HG02870 (cell line): ENCODE data around the gene ITIH6.
"Not testable (repeated sequence)": the region's sequence is repeated elsewhere in the genome, so short reads cannot be mapped to it uniquely, and the experiment has no call there.

Source experiments
- ATAC-seq: cut with Tn5 transposase; IDR thresholded peaks from one replicate; pipeline ENCODE4 v1.9.1; 2021; ENCODE audit warnings: mild to moderate bottlenecking, moderate library complexity; ENCODE audit not compliant: unreplicated experiment

The ITIH6 gene, protein sequence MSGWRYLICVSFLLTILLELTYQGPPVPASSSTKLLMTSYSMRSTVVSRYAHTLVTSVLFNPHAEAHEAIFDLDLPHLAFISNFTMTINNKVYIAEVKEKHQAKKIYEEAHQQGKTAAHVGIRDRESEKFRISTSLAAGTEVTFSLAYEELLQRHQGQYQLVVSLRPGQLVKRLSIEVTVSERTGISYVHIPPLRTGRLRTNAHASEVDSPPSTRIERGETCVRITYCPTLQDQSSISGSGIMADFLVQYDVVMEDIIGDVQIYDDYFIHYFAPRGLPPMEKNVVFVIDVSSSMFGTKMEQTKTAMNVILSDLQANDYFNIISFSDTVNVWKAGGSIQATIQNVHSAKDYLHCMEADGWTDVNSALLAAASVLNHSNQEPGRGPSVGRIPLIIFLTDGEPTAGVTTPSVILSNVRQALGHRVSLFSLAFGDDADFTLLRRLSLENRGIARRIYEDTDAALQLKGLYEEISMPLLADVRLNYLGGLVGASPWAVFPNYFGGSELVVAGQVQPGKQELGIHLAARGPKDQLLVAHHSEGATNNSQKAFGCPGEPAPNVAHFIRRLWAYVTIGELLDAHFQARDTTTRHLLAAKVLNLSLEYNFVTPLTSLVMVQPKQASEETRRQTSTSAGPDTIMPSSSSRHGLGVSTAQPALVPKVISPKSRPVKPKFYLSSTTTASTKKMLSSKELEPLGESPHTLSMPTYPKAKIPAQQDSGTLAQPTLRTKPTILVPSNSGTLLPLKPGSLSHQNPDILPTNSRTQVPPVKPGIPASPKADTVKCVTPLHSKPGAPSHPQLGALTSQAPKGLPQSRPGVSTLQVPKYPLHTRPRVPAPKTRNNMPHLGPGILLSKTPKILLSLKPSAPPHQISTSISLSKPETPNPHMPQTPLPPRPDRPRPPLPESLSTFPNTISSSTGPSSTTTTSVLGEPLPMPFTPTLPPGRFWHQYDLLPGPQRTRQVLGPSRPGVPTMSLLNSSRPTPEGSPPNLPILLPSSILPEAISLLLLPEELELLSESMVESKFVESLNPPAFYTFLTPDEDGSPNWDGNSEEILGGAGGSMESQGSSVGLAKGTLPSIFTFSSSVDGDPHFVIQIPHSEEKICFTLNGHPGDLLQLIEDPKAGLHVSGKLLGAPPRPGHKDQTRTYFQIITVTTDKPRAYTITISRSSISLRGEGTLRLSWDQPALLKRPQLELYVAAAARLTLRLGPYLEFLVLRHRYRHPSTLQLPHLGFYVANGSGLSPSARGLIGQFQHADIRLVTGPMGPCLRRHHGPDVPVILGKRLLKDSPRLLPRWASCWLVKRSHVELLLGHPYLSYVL

DNA sequence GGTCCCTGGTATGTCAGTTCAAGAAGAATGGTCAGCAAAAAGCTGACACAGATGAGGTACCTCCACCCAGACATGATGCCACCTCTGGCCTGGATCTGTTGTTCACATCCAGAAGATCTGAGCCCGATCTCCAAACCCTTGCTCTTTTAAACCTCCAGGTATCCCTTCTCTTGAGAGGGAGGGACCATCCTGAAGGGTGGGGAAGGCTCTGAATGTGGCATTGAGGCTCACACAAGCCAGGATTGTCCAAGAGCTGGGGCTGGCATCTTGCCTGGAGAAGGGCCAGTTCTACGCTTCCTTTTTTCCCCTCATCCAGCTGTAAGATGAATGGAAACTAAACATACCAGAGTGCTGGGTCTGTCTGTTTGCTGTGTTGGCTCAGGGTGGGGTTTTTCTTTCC lies at the start of gene ITIH6:
TSS of gene ITIH6 (minus strand) at position 119 of the 400 bp plus-strand sequence. CDS start at position 74, 45 bp downstream.
- no peak for ATAC-seq

DNA sequence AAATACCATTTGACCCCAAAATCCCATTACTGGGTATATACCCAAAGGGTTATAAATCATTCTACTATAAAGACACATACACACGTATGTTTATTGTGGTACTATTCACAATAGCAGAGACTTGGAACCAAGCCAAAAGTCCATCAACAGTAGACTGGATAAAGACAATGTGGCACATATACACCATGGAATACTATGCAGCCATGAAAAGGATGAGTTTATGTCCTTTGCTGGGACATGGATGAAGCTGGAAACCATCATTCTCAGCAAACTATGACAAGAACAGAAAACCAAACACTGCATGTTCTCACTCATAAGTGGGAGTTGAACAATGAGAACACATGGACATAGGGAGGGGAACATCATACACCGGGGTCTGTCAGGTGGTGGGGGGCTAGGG lies 49.6 kb upstream of the ITIH6 start:
- ATAC-seq, result not testable (repeated sequence)

DNA sequence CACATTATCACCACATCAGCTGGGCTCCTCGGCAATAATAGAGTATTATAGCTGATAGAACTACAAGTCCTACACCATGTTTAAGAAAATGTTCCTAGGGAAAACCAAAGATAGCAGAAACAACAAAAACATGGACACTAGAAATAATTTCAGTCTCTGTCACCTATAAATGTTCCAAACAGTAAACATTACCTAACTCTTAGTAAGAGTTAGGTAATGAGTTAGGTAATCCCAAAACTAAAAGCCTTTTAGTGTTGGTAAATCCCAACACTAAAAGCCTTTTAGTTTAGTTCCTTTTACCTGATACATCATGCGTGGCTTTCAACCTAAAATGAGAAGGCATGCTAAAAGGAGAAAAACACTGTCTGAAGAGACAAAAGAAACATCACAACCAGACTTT lies 45.0 kb upstream of the ITIH6 start:
- no peak for ATAC-seq

DNA sequence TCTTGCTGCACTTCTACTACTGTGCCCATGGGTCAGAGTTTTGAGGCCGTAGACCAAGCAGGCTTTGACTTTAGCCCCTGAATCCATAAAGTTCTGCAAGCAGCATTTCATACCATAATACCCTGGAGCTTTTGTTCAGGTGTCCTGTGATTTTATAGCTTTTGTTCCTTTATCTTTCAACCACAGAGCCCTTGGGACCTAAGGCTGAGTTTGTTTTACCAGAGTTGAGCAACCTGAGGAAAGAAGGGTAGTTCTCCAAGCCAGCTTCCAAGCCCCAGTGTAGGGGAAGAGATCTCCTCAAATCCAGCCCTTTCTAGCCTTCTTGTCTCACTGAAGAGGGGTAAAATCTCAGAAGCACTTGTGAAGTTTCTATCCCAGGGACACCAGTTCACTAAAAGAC lies 44.6 kb upstream of the ITIH6 start:
- ATAC-seq, result no peak

DNA sequence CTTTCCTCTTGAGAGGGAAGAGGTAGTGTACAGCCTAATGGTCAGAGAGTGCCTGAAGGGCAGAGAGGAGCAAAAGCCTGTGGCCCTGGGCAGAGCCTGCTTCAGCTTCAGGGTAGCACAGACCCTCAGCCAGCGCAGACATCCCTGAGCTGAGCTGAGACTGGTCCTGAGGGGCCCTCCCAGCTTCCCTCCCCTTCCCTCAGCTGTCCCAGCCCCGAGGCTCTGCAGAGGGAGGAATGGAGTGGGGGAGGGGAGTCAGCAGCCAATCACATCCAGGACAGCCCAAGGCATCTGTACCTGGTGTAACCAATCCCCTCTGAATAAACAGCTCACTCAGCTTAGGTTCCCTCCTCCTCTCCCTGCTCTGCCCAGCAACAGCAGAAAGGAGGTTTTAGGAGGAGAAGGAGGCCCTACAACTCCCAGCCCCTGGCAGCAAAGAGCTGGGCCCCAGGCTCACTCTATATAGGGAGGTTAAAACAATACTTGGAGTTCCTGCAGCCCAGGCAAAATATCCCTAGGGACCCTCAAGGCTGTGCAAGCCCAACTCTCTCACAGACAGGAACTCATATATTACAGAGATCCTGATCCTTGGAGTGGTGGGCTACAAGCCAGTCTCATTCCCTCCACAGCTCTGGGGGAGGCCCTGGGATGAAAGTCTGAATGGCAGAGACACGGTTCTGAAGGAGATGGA lies 43.3 kb upstream of the ITIH6 start:
- not testable (repeated sequence) for ATAC-seq

DNA sequence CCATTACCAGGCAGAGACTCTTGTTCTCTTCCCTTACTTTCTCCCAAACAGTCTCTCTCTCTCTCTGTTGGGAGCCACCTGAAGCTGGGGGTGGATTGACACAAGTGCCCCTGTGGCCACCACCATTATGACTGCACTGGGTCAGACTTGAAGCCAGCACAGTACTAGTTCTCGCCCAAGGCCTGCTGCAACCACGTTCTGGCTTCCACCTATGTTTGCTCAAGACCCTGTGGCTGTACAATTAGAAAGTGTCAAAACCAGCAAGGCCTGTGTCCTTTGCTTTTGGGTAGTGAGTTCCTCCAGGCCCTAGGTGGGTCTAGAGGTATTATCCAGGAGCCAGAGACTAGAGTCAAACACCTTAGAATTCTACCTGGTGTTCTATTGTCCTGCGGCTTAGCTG lies 40.5 kb upstream of the ITIH6 start:
- ATAC-seq, result no peak

DNA sequence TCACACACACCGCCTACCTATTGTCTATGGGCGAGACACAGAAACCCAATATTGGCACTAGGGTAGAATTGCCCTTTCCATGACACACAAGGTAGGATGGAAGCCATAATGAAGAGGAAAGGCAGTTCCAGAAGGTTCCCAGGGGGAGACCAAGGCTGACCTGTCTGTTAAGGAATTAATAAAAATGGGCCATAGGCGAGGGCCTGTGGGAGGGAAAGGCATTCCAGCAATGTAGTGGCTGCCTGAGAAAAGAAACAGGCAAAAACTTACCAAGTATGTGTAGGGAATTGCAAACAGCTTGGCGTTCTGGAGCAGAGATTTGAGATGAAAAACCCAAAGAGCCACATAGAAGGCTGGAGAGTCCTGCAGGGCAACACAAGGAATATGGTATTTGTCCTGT lies 28.5 kb upstream of the ITIH6 start:
- no peak for ATAC-seq

DNA sequence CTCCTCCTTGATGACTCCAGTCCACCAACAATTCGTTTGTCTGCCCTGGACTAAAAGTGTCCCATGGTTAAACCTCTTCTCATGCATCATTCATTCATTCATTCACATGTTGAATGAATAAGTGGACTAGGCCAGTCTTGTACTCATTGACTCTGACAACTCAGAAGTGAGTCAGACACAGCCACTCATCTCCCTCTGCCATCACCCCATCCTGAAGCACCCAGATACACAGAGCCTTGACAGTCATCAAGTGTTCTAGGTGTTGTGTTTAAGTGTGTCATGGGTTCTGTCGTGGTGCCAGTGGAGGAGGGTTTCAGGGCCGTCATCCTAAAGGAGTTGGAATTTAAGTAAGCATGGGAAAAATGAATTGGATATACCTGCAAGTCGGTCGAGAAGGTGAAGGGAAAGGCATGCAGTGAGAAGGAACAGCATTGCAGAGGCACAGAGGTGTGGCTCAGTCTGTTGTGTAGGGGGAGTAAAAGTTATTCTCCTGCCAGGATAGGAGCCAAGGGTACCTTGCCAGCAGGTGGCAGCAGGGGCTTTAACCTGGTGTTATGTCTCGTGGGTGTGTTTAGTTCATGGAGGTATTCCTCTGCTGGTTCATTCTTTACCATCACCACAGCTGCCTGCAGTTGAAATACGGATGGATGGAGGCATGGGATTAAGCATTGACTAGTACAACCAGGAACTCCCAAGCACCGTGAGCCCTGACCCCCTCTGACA lies 27.8 kb upstream of the ITIH6 start:
- peak; percentile 71 for ATAC-seq

DNA sequence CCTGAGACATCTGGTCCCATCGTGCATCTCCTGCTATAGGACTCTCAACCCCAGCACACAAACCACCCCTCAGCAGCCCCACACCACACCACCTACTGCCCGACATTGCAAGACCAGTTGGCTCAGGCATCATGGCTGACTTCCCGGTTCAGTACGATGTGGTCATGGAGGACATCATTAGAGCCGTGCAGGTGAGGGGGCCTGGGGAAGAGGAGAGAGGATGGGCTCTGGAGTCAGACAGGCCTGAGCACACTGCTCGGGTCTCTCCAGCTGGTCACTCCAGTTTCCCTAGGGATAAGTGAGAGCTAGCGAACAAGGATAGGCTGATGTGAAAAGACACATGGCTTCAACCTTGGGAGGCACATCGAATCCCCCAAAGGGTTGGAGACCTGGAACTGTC lies 26.7 kb upstream of the ITIH6 start:
- ATAC-seq, result no peak

DNA sequence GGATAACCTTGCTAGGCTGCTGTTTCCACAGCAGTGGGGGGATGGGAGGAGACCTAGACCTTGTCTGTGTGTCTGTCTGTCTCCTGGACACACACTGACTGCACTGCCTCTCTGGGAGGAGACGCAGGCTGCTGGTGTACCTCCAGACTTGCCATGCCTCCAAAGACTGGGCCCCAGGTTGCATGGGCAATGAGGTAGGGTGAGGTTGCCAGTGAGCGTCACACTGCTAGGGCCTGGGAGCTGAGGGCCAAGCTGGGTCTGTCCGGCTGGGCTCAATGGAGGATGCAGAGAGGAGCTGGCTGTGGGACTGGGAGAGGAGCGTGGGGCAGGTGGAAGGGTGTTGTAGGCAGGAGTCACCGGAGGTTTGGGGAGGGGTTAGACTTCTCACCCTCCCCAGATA lies 26.1 kb upstream of the ITIH6 start:
- no peak for ATAC-seq

DNA sequence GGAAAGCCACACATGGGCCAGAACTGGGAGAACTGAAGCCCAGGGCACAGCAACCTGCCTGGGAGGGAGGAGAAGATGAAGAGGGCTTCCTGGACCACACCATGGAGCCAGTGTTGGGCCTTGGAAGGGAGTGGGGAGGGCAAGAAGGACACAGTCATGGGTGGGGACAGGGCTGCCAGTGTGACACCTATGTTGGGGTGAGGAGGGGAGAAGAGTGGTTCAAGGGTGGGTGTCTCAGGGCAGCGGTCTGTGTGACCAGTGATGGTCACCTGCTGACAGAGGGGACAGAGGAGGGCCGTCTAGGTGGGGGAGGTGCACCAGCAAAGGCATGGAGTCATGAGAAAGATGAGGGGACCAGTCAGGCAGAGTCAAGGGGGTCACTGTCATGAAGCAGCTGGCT lies 23.3 kb upstream of the ITIH6 start:
- ATAC-seq, result no peak

DNA sequence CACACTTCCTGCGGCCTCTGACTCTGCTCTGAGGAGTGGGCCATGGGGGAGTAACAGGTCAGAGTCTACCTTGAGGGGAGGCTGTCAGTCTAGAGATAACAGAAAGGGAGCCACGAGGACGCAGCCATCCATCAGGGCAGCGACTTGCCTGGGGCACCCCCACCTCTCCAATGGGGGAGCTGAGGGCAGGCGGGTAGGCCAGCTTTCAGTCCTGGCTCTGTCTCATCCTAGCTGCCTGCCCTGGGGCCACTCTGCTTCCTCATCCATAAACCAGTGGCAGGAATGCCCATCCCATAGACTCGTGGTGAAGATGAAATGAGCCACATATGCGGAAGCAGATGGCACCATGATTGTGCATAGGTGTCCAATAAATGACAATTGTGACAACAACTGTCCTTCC lies 22.7 kb upstream of the ITIH6 start:
- ATAC-seq, result no peak

DNA sequence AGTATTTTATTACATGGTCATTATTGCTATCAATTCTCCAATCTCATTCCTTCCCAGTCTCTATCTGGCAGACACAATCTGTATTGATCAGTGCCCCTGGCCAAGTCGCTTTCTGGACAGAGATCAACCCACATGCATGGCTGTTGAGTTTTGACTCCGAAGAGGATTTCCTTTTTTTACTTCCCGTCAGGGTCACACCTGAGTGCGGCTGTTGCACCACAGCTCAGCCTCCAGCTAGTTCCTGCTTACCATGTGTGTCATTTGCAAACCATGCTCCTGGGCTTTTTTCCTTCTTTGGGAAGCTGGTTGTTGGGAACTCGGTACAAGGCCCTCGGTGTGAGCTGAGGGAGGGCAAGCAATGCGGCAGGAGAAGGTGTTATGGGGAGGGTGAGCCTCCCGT lies 21.1 kb upstream of the ITIH6 start:
- no peak for ATAC-seq

DNA sequence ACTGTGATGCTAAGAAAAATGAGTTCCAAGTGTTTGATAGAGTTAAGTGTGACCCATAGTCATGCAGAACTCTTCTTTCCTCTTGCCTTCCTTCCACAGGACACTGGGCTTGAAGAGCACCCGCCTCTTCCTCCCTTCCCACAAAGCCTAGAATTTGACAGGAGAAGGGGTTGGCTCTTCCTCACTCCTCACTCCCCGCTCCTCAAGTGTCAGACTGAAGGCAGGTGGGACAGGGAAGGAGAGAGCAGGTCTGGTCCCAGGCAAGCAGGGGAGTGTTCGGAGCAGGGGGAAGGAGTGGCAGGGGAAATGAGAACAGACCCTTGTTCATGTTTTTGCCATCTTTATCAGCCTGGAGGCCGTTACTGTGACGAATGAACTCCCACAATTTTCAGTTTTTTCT lies 20.2 kb upstream of the ITIH6 start:
- no peak for ATAC-seq

DNA sequence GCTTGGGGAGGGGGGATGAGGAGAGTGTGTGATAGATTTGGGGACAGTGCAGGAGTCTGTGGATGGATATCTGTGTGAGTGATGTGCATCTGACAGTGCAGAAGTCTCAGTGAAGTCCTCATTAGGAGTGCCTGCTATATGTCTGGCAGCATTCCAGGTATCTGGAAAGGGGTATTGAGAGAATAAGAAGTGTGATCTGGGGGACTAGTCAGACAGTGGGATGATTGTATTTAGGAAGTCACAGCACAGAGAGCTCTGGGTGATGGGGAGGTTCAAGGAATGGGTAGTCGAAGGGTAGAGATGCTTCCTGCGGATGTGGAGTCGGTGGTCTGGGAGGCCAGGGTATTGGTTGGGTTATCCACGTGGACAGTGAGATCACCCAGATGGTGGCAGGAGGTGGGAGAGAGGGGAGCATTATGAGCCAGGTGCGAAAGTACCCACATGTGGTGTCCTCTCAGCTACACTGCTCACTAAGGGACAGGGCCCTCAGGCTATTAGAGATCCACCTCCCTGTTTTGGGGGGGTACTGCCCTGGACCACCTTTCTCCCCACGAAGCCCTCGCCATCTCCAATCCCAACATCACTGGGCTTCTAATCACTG lies 19.3 kb upstream of the ITIH6 start:
- no peak for ATAC-seq

DNA sequence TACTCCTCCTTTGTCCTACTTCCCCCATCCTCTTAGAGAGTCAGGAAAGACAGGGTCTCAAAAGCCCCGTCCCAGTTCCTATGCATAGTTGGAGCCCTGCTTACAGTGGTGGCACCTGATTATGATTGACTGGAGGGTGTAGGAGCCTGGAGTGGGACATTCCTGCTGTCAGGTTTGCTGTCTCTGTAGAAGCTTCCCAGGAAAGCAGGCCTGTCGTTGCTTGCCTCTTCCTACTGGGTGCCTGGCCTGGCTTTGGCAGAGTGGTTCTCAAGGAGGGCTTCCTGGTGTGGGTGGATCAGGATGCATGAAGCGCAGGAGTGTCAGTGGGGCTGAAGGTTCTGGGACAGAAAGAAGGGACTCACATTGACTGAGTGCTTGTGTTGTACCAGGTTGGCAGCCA lies 14.3 kb upstream of the ITIH6 start:
- no peak for ATAC-seq

DNA sequence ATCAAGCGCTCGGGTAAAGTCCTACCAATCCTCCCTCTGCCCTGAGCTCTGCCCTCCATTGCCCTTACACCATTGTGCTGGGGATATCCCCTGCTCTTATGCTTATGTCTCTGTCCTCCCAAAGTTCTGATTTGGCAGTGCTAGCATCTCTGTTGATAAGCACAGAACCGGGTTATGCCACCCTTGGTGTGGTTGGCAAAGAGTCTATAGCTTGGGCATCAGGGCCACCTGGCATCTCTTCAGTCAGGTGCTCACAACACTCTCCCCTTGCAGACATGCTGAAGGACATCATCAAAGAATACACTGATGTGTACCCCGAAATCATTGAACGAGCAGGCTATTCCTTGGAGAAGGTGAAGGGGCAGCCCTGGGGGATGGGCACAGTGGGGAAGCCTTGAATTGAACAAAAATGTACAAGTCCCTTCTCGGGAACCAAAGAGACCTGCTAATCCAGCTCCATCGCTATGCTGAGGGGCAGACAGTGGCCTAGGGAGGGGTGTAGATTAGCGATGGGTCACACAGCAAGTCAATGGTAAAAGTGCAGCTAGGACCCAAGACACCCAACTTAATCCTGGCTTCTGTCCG lies 13.3 kb upstream of the ITIH6 start:
- no peak for ATAC-seq

DNA sequence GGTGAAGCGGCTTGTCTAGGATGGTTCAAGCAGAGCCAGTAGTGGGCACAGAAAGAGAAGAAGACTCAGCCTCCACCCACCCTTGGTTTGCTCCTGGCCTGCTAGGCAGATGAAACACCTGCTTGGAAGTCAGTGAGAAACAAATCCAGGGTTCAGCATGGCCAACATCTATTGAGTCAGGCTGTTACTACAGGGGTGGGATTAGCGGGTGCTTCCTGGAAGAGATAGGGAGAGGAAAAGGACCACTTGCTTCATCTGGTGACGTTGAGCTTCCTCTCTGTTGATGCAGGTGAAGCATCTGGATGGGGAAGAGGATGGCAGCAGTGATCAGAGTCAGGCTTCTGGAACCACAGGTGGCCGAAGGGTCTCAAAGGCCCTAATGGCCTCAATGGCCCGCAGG lies 12.5 kb upstream of the ITIH6 start:
- no peak for ATAC-seq
